DMS53 treated with DMSO at 0.1 percent for 48 hours (cell line): ENCODE results near the gene DNAH10.

Source experiments
- DNase-seq: peaks from one replicate; lab custom pipeline; 2025; ENCODE audit not compliant: unreplicated experiment; lab: John Stamatoyannopoulos, UW

Gene DNAH10, protein sequence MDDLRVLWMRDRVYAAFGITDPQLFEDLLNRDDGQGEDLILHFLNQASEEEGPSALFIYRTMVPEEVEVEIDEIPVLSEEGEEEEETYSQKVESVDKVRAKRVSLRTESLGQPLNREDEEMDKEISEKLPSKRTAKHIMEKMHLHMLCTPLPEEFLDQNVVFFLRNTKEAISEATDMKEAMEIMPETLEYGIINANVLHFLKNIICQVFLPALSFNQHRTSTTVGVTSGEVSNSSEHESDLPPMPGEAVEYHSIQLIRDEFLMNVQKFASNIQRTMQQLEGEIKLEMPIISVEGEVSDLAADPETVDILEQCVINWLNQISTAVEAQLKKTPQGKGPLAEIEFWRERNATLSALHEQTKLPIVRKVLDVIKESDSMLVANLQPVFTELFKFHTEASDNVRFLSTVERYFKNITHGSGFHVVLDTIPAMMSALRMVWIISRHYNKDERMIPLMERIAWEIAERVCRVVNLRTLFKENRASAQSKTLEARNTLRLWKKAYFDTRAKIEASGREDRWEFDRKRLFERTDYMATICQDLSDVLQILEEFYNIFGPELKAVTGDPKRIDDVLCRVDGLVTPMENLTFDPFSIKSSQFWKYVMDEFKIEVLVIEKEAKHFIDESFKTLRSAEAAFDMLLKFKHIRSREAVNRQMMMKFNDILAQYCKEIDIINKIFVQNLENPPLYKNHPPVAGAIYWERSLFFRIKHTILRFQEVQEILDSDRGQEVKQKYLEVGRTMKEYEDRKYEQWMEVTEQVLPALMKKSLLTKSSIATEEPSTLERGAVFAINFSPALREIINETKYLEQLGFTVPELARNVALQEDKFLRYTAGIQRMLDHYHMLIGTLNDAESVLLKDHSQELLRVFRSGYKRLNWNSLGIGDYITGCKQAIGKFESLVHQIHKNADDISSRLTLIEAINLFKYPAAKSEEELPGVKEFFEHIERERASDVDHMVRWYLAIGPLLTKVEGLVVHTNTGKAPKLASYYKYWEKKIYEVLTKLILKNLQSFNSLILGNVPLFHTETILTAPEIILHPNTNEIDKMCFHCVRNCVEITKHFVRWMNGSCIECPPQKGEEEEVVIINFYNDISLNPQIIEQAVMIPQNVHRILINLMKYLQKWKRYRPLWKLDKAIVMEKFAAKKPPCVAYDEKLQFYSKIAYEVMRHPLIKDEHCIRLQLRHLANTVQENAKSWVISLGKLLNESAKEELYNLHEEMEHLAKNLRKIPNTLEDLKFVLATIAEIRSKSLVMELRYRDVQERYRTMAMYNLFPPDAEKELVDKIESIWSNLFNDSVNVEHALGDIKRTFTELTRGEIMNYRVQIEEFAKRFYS (N-terminal part only)

GRCh38 chr12:123761841-123762714 is at the start of gene DNAH10:
DNAH10 (plus strand) TSS chr12:123762301; CDS start chr12:123762337, 36 bp downstream.
- DNase-seq: peak; percentile 9

- no peak for DNase-seq
Observed at GRCh38 chr12:123712780-123713319, 49.3 kb upstream of the DNAH10 start.

DNA sequence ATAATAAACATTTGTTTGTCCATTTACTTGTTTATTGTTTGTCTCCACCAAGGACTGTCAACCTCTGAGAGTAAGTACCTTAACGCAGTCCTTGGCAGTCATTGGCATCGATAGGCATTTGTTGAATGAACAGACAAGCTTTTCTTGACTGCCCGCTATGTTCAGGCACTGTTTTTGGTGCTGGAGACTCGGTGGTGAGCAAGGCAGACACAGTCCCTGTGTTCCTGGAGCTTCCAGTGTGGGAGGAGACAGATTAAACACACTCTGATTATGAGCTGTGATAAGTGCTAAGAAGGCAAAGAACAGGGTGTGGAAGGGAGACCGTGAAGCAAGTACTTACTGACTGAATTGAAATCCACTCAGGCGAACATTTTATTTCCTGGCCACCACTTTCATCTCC is 48.7 kb upstream of the DNAH10 start:
- DNase-seq: no peak

- DNase-seq: no peak
Observed at GRCh38 chr12:123713823-123714585, 48.1 kb upstream of the DNAH10 start.

- DNase-seq: no peak
Observed at GRCh38 chr12:123715195-123715594, 46.9 kb upstream of the DNAH10 start.

DNA sequence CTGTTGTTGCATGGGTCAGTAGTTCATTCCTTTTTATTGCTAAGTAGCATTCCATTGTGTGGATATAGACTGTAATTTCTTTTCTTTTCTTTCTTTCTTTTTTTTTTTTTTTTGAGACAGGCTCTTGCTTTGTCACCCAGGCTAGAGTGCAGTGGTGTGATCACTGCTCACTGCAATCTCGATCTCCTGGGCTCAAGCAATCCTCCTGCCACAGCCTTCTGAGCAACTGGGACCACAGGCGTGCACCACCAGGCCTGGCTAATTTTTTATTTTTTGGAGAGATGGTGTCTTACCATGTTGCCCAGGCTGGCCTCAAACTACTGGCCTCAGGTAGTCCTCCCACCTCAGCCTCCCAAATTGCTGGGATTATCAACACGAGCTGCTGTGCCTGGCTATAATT is 44.8 kb upstream of the DNAH10 start:
- DNase-seq: no peak

DNA sequence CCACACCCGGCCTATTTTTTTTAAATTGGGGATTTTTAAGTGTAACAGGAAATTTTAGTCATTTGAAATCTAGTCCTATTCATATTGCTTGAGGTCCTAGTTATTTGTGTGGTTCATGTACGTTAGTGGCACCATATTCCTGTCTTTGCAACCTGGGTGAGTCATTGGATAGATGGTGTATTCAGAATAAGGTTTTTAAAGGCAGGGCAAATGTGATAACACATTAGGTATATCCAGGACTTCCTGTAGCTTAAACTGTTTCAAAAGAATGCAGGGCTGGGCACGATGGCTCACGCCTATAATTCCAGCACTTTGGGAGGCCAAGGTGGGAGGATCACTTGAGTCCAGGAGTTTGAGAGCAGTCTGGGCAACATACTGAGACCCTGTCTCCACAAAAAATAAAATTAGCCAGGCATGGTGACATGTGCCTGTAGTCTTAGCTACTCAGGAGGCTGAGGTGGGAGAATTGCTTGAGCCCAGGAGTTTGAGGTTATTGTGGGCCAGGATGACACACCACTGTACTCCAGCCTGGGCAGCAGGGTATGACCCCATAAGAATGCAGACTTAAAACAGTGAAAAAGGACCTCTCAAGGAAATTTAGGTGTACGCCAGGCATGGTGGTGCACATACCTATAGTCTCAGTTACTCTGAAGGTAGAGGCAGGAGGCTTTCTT is 41.8 kb upstream of the DNAH10 start:
- no peak for DNase-seq

DNA sequence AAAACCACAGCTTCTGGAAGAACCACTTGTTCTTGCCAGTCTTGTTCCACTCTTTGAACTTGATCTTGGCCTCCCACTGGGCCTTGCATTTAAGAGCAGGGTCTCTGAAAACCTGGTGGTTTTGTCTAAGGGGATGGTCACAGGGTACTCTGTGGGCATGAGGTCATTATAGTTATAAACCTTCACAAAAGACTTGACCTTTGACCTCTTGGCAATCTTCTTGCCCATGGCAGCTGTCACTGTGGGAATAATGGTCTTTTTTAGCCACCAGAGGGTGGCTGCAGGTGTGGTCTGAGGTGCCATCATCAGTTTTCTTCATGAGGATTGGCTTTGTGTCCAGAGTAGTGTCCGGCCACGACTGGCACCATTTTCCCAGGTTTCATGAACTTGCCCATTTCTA is 40.9 kb upstream of the DNAH10 start:
- DNase-seq: no peak

DNA sequence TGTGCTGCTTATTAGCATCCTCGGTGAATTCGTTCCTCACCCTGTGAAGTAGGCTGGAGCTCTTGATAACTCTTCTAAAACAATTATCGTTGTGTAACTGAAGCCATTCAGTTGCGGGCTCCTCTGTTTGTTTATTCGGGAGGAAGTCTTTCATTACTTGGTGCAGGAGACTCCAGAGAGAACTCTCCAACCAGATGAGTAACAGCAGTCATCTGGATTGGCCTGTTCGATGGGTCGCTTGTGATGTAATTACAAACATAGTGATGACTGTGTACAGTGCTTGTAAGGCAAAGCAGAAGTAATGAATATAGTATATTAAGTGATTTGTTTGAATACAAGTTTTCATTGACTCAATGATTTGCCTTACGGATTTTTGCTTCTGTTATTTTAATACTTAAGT is 39.1 kb upstream of the DNAH10 start:
- DNase-seq: no peak

GRCh38 chr12:123723765-123724164 is 38.3 kb upstream of the DNAH10 start:
- no peak for DNase-seq

GRCh38 chr12:123726244-123726643 is 35.9 kb upstream of the DNAH10 start:
- DNase-seq: no peak

DNA sequence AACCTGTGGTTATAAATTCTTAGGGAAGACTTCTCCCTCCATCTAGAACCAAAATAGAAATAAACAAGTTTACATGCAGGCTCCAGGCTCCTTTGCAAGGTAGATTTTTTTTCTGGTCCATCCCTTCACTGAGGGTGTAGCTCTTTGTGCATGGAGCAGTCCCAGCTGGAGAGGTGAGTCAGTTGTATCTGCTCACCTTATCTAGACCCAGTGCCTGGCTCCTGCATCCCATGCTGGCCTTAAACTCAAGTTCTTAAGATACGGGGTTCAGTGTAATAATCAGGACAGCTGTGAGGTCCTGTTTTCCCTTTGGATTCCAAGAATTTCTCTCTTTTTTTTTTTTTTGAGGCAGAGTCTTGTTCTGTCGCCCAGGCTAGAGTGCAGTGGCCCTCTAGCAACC is 35.1 kb upstream of the DNAH10 start:
- DNase-seq: no peak

DNA sequence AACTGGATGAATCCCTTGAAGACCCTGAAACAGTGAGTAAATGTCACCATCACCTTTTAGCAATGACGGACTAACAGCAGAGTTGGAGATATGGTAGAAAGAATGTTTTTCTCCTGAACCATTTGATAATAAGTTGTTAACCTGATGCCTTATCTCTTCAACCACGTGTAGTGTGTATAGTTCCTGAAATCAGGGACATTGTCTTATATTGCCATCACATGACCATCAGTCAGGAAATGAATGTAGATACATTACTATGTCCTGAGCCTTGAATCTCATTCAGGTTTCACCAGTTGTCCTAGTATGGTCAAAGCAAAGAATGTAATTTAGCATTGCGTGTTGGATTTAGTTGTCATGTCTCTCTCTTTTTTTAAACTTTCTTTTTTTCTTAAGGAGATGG is 34.2 kb upstream of the DNAH10 start:
- no peak for DNase-seq

GRCh38 chr12:123731596-123731995 is 30.5 kb upstream of the DNAH10 start:
- no peak for DNase-seq

GRCh38 chr12:123732251-123732650 is 29.9 kb upstream of the DNAH10 start:
- no peak for DNase-seq

GRCh38 chr12:123733229-123733628 is 28.9 kb upstream of the DNAH10 start:
- no peak for DNase-seq

GRCh38 chr12:123734268-123734667 is 27.8 kb upstream of the DNAH10 start:
- DNase-seq: no peak

DNA sequence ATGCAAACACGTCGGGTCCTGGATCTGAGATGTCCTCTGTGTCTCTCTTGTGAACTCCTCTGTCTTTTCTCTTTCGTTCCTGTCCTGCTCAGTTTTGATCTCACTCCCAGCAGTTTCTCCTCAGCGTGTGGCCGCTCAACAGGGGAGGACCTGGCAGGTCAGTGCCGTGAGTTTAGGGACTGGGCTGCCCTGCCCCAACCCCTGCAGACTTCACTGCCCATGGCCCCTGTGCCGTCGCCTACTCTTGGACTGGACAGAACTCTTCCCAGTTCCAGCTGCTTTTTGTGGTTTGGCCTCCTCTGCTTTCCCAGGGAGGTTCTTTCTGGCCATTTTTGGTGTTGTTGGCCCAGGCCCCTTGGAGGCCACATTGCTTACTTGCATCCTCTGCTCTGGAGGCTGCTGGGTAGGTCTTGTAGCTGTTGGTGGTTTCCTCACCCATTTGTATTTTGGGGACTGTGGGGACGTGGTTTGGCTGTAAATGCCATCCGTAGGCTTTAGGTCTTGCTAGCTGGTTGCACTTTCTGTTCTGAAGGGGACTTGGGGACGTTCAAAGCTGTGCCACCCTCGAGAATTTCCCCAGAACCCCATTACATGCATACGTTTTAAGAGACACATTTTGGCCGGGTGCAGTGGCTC is 20.0 kb upstream of the DNAH10 start:
- DNase-seq: no peak
